ENCODE data around the gene STX10. TPM values are rescaled to one million over a fixed set of nuclear protein-coding genes. Genes with fewer than 3 reads are reported as not detected.
A peak's percentile ranks its signal among the peaks of the same experiment; 100 is the strongest.

STX10 gene
- total RNA-seq, 1 experiment from 2014 or later, result 86.2 TPM

GRCh38 chr19:13095393-13095784, 54.8 kb downstream of the STX10 start:
- Histone ChIP-seq H3K9me3 (ENCODE audit: insufficient read depth, low read depth) (no peaks in the 10 kb centered on the region), H3K4me1 (replicated peaks; ENCODE audit: insufficient read depth) (peaks cover 9% of the 10 kb centered on the region; the same call in 1 of the 2 replicates), H3K27me3 (ENCODE audit: insufficient read depth, low read depth) (no peaks in the 10 kb centered on the region), H3K4me2 (no peak overlapping the region), H3K27ac (no peak overlapping the region), H3K36me3 (ENCODE audit: low read depth) (no peaks in the 10 kb centered on the region), H2AFZ (no peak overlapping the region), H4K20me1 (ENCODE audit: insufficient read depth) (no peaks in the 10 kb centered on the region), H3K4me3 (no peak overlapping the region), H3K79me2 (ENCODE audit: low read depth) (no peaks in the 10 kb centered on the region), H3F3A (ENCODE audit: insufficient read depth, low read depth) (peaks cover 5% of the 10 kb centered on the region; the same call in 1 of the 2 replicates), H3K9me2 (ENCODE audit: insufficient read depth) (no peaks in the 10 kb centered on the region)
- ChIA-PET CTCF (interaction anchor here (0.5 kb wide), 1 partner anchor 210 kb away, joined by 3 read pairs; no protein-coding TSS in a partner anchor), POLR2A (ENCODE audit: unreplicated experiment) (no interaction called here)
- intact Hi-C loops (cut with micrococcal nuclease; ENCODE audit: unreplicated experiment), result loop anchor here (2.0 kb wide), 1 partner anchor 111 kb away; no protein-coding TSS in a partner anchor
- no peak for TF ChIP-seq EZH2 (IDR thresholded peaks at IDR 0.05; ENCODE audit: low read depth)
- no peak for TF ChIP-seq CTCF (conservative IDR thresholded peaks at IDR 0.05)
- DNase-seq, result no peak
- BruUV-seq (replicated peaks), result no TSS peak

GRCh38 chr19:13094771-13095392, 55.3 kb downstream of the STX10 start:
- no peaks in the 10 kb centered on the region for H3K9me2 ChIP-seq (ENCODE audit: insufficient read depth)
- no peaks in the 10 kb centered on the region for H3K79me2 ChIP-seq (ENCODE audit: low read depth)
- H3K4me1 ChIP-seq (replicated peaks; ENCODE audit: insufficient read depth), result peaks cover 9% of the 10 kb centered on the region; the same call in 1 of the 2 replicates
- H3F3A ChIP-seq (ENCODE audit: insufficient read depth, low read depth), result peaks cover 5% of the 10 kb centered on the region; the same call in 1 of the 2 replicates
- no peak overlapping the region for H2AFZ ChIP-seq
- no peak overlapping the region for H3K4me2 ChIP-seq
- no peak for DNase-seq
- intact Hi-C loops (cut with micrococcal nuclease; ENCODE audit: unreplicated experiment), result loop anchor here (2.0 kb wide), 1 partner anchor 110 kb away; no protein-coding TSS in a partner anchor
- no peak overlapping the region for H3K27ac ChIP-seq
- H3K4me3 ChIP-seq, result no peak overlapping the region
- ChIA-PET CTCF (interaction anchor here (0.5 to 0.6 kb wide), 2 partner anchors 109 to 210 kb away, joined by 3 read pairs; no protein-coding TSS in a partner anchor), POLR2A (ENCODE audit: unreplicated experiment) (no interaction called here)
- H3K9me3 ChIP-seq (ENCODE audit: insufficient read depth, low read depth), result no peaks in the 10 kb centered on the region
- H4K20me1 ChIP-seq (ENCODE audit: insufficient read depth), result no peaks in the 10 kb centered on the region
- H3K36me3 ChIP-seq (ENCODE audit: low read depth), result no peaks in the 10 kb centered on the region
- BruUV-seq (replicated peaks), result no TSS peak
- H3K27me3 ChIP-seq (ENCODE audit: insufficient read depth, low read depth), result no peaks in the 10 kb centered on the region
- TF ChIP-seq EZH2 (IDR thresholded peaks at IDR 0.05; ENCODE audit: low read depth), result no peak
- TF ChIP-seq CTCF (conservative IDR thresholded peaks at IDR 0.05), result no peak

GRCh38 chr19:13094106-13094504, 56.1 kb downstream of the STX10 start:
- no peak overlapping the region for H2AFZ ChIP-seq
- DNase-seq, result no peak
- TF ChIP-seq EZH2 (IDR thresholded peaks at IDR 0.05; ENCODE audit: low read depth) (no peak), CTCF (conservative IDR thresholded peaks at IDR 0.05) (peak; percentile 34; the same call in 1 of the 2 replicates)
- H3K79me2 ChIP-seq (ENCODE audit: low read depth), result no peaks in the 10 kb centered on the region
- H3K4me2 ChIP-seq, result peak overlapping the region; percentile 13; the same call in 1 of the 2 replicates
- no peaks in the 10 kb centered on the region for H3K9me3 ChIP-seq (ENCODE audit: insufficient read depth, low read depth)
- intact Hi-C loops (cut with micrococcal nuclease; ENCODE audit: unreplicated experiment), result loop anchor here (2.0 kb wide), 1 partner anchor 109 kb away; no protein-coding TSS in a partner anchor
- no peaks in the 10 kb centered on the region for H4K20me1 ChIP-seq (ENCODE audit: insufficient read depth)
- H3K27ac ChIP-seq, result no peak overlapping the region
- no peaks in the 10 kb centered on the region for H3K36me3 ChIP-seq (ENCODE audit: low read depth)
- H3K27me3 ChIP-seq (ENCODE audit: insufficient read depth, low read depth), result no peaks in the 10 kb centered on the region
- H3F3A ChIP-seq (ENCODE audit: insufficient read depth, low read depth), result peaks cover 5% of the 10 kb centered on the region; the same call in 1 of the 2 replicates
- no peaks in the 10 kb centered on the region for H3K9me2 ChIP-seq (ENCODE audit: insufficient read depth)
- ChIA-PET POLR2A (ENCODE audit: unreplicated experiment) (interaction anchor here (0.6 kb wide), 2 partner anchors 39 to 117 kb away, joined by 3 to 4 read pairs; no protein-coding TSS in a partner anchor), CTCF (interaction anchor here (0.5 to 1.3 kb wide), 9 partner anchors 8 to 187 kb away, joined by 3 to 5 read pairs (median 4); no protein-coding TSS in a partner anchor)
- H3K4me1 ChIP-seq (replicated peaks; ENCODE audit: insufficient read depth), result peaks cover 9% of the 10 kb centered on the region; the same call in 1 of the 2 replicates
- no peak overlapping the region for H3K4me3 ChIP-seq
- no TSS peak for BruUV-seq (replicated peaks)

Other genes with a start within 250 kb of the STX10 start
- gene SYCE2, start 231.1 kb downstream of the STX10 start, total RNA-seq (2021), result 2.1 and 2.6 TPM in 2 replicates
- gene FARSA, start 216.7 kb downstream of the STX10 start, total RNA-seq (2021), result 53.7 and 76.5 TPM in 2 replicates
- 606 and 727 TPM in 2 replicates for gene CALR, start 211.8 kb downstream of the STX10 start, total RNA-seq (2021)
- 186 and 187 TPM in 2 replicates for gene RAD23A, start 204.5 kb downstream of the STX10 start, total RNA-seq (2021)
- 29.1 and 32.5 TPM in 2 replicates for gene GADD45GIP1, start 193.2 kb downstream of the STX10 start, total RNA-seq (2021)
- gene DAND5, start 180.8 kb downstream of the STX10 start, total RNA-seq (2021), result 0.20 and 0.28 TPM in 2 replicates
- 19.7 and 24.2 TPM in 2 replicates for gene NFIX, start 154.9 kb downstream of the STX10 start, total RNA-seq (2021)
- 0.24 TPM in 1 of 2 replicates, not detected in the other for gene LYL1, start 47.5 kb downstream of the STX10 start, total RNA-seq (2021)
- gene TRMT1, start 33.6 kb downstream of the STX10 start, total RNA-seq (2021), result 44.1 and 51.1 TPM in 2 replicates
- 101 and 133 TPM in 2 replicates for gene NACC1, start 32.1 kb downstream of the STX10 start, total RNA-seq (2021)
- 72.7 and 95.5 TPM in 2 replicates for gene IER2, start within 50 bp of the STX10 start, total RNA-seq (2021)

All from PC-9 (cell line).